ENCODE data around the gene QPCTL.

Gene QPCTL

GRCh38 chr19:45711851-45712698 is 19.6 kb downstream of the QPCTL start:
- TF ChIP-seq, protein P1, sequence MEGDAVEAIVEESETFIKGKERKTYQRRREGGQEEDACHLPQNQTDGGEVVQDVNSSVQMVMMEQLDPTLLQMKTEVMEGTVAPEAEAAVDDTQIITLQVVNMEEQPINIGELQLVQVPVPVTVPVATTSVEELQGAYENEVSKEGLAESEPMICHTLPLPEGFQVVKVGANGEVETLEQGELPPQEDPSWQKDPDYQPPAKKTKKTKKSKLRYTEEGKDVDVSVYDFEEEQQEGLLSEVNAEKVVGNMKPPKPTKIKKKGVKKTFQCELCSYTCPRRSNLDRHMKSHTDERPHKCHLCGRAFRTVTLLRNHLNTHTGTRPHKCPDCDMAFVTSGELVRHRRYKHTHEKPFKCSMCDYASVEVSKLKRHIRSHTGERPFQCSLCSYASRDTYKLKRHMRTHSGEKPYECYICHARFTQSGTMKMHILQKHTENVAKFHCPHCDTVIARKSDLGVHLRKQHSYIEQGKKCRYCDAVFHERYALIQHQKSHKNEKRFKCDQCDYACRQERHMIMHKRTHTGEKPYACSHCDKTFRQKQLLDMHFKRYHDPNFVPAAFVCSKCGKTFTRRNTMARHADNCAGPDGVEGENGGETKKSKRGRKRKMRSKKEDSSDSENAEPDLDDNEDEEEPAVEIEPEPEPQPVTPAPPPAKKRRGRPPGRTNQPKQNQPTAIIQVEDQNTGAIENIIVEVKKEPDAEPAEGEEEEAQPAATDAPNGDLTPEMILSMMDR (IDR thresholded peaks at IDR 0.05; ENCODE audit: insufficient read depth, low read depth, low read length, missing control alignments), result no peak
- H3K4me3 ChIP-seq (ENCODE audit: low read length), result no peak overlapping the region
- DNase-seq (ENCODE audit: low read depth), result no peak

DNA sequence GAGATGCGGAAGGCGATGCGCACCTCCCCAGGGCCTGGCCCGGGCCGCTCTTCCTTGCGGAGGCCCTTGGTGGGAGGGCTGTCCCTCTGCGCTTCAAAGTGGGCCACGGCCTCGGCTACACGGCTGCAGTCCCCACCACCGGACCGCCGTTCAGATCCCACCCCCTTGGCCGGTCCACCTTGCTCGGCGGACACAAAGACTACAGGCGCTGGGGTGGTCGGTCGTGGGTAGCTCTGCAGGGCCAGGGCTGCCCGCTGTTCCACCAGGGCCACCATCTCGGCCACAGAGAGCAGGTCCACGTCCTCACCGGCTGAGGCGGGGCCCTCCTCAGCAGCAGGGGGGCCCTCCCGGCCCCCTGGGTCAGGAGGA is 20.2 kb downstream of the QPCTL start:
- DNase-seq (ENCODE audit: low read depth), result no peak
- no peak overlapping the region for H3K4me3 ChIP-seq (ENCODE audit: low read length)
- TF ChIP-seq, protein P1 (IDR thresholded peaks at IDR 0.05; ENCODE audit: insufficient read depth, low read depth, low read length, missing control alignments), result no peak

GRCh38 chr19:45713141-45713540 is 20.7 kb downstream of the QPCTL start:
- no peak overlapping the region for H3K4me3 ChIP-seq (ENCODE audit: low read length)
- no peak for DNase-seq (ENCODE audit: low read depth)
- TF ChIP-seq, protein P1 (IDR thresholded peaks at IDR 0.05; ENCODE audit: insufficient read depth, low read depth, low read length, missing control alignments), result no peak

- TF ChIP-seq, protein P1 (IDR thresholded peaks at IDR 0.05; ENCODE audit: insufficient read depth, low read depth, low read length, missing control alignments), result no peak
- no peak for DNase-seq (ENCODE audit: low read depth)
- H3K4me3 ChIP-seq (ENCODE audit: low read length), result no peak overlapping the region
Measured at GRCh38 chr19:45715139-45715538, 22.7 kb downstream of the QPCTL start.

DNA sequence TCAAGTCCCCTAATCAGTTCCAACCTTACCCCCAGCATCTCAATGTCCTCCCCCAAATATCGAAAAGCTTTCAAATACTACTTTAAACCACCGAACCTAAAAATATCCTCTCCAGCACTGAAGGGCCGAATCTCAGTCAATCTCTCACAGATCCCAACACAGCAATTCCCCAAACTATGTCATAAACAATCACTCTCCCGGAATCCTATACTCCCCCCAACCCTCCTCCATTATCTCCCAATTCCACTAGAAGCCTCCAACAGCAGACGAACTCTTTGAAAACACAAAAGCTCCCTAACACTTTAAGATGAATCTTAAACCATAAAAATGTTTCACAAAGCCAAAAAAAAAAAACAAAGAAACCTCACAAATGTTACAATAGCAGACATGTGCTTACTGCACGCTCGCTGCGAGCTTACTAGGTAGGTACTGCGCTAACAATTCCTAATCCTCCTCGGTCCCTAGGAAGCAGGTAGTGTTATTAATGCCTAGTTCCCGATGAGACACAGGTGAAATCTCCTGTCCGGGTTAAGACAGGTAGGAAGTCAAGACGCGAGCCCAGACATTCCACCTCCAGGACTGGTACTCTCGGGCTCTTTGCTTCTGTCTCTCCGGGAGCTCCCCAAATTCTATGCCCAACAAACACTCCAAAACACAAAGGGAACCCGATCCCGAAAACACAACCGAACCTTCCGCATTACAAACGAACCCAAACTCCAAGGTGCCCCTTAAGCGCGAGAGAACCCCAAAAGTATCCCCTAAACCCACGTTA is 24.1 kb downstream of the QPCTL start:
- H3K4me3 ChIP-seq (ENCODE audit: low read length), result peak overlapping the region; percentile 94
- TF ChIP-seq, protein P1 (IDR thresholded peaks at IDR 0.05; ENCODE audit: insufficient read depth, low read depth, low read length, missing control alignments), result no peak
- DNase-seq (ENCODE audit: low read depth), result peak; percentile 51

GRCh38 chr19:45717131-45717982 is 24.9 kb downstream of the QPCTL start:
- TF ChIP-seq, protein P1 (IDR thresholded peaks at IDR 0.05; ENCODE audit: insufficient read depth, low read depth, low read length, missing control alignments), result peak; percentile 21
- DNase-seq (ENCODE audit: low read depth), result peak; percentile 97
- peak overlapping the region; percentile 94 for H3K4me3 ChIP-seq (ENCODE audit: low read length)
